GM19397 (cell line): ENCODE measurements around the gene SHROOM3.

Source experiments
- ATAC-seq: cut with Tn5 transposase; IDR thresholded peaks from one replicate; pipeline ENCODE4 v1.9.1; 2021; ENCODE audit warnings: mild to moderate bottlenecking, moderate library complexity; ENCODE audit not compliant: unreplicated experiment

Gene SHROOM3

GRCh38 chr4:76687746-76688448, 252.9 kb downstream of the SHROOM3 start:
- ATAC-seq: no peak

- ATAC-seq: no peak
Measured at GRCh38 chr4:76688619-76689144, 253.7 kb downstream of the SHROOM3 start.

GRCh38 chr4:76689145-76689817, 254.3 kb downstream of the SHROOM3 start:
- peak; percentile 52 for ATAC-seq

GRCh38 chr4:76690011-76690905, 255.2 kb downstream of the SHROOM3 start:
- ATAC-seq: no peak

GRCh38 chr4:76690906-76691275, 255.9 kb downstream of the SHROOM3 start:
- ATAC-seq: no peak

GRCh38 chr4:76691807-76692582, 257.0 kb downstream of the SHROOM3 start:
- no peak for ATAC-seq

GRCh38 chr4:76692761-76693160, 257.7 kb downstream of the SHROOM3 start:
- no peak for ATAC-seq

GRCh38 chr4:76694056-76694455, 259.0 kb downstream of the SHROOM3 start:
- ATAC-seq: no peak

GRCh38 chr4:76696109-76696508, 261.1 kb downstream of the SHROOM3 start:
- no peak for ATAC-seq

- ATAC-seq: peak; percentile 85
Measured at GRCh38 chr4:76697129-76697803, 262.2 kb downstream of the SHROOM3 start.

- no peak for ATAC-seq
Measured at GRCh38 chr4:76698141-76698540, 263.1 kb downstream of the SHROOM3 start.

GRCh38 chr4:76699751-76700310, 264.8 kb downstream of the SHROOM3 start:
- ATAC-seq: no peak

GRCh38 chr4:76702440-76703122, 267.6 kb downstream of the SHROOM3 start:
- peak; percentile 51 for ATAC-seq

GRCh38 chr4:76703123-76703490, 268.1 kb downstream of the SHROOM3 start:
- ATAC-seq: no peak

- no peak for ATAC-seq
Measured at GRCh38 chr4:76703676-76704075, 268.6 kb downstream of the SHROOM3 start.

- no peak for ATAC-seq
Measured at GRCh38 chr4:76704133-76704881, 269.3 kb downstream of the SHROOM3 start.

- no peak for ATAC-seq
Measured at GRCh38 chr4:76705472-76705871, 270.4 kb downstream of the SHROOM3 start.

GRCh38 chr4:76706581-76706980, 271.6 kb downstream of the SHROOM3 start:
- no peak for ATAC-seq
